RKO (cell line): ENCODE data around the gene SLC35D3.
A peak's percentile ranks its signal among the peaks of the same experiment; 100 is the strongest.
"Not testable (repeated sequence)": the region's sequence is repeated elsewhere in the genome, so short reads cannot be mapped to it uniquely, and the experiment has no call there.

ENCODE experiments used
- DNase-seq: peaks from one replicate; pipeline ENCODE4 v3.0.0-alpha.2; 2016; ENCODE audit warnings: low spot score

The SLC35D3 gene

DNA sequence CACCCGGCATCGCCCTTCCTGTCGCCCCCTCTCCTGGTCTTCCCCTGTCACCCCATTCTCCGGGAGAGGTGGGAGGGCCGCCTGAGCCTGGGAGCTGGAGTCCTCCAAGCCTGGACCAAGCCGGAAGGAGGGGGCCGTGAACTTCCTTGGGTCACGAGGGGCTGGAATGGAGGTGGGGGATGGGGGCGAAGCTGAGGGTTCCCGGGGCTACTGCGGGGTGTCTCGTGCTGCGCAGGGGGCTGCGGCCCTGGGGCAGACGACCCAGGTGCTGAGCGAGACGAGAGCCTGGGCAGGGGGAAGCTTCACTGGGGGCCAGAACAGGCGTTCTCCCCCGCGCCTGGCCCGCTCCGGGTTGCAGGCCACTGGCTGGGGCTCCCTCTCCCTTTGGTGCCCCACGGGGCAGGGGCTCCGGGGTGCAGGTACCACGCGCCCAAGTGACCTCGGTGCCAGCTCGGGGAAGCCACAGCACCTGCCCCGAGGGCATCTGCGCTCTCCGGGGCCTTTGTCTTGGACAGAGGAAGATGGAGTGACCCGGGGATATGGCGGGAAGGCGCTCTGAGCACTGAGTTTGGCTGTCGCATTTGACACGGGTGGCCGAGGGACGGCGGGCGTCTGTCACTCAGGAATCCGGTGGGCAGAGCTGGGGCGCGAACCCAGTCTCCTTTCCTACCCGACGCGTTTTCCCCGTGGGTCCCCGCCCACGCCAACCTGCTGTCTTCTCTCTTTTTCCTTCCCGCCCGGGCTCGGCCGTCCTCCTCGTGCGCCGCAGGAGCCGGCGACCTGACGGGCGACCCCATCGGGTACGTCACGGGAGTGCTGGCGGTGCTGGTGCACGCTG, 1.2 kb downstream of the SLC35D3 start:
- no peak for DNase-seq

GRCh38 chr6:136923954-136924673, 2.0 kb downstream of the SLC35D3 start:
- no peak for DNase-seq

- DNase-seq: no peak
Observed at GRCh38 chr6:136926383-136926782, 4.3 kb downstream of the SLC35D3 start.

GRCh38 chr6:136927292-136927691, 5.2 kb downstream of the SLC35D3 start:
- peak; percentile 27 for DNase-seq

- peak; percentile 5 for DNase-seq
Observed at GRCh38 chr6:136930528-136930927, 8.4 kb downstream of the SLC35D3 start.

- no peak for DNase-seq
Observed at GRCh38 chr6:136932599-136932998, 10.5 kb downstream of the SLC35D3 start.

DNA sequence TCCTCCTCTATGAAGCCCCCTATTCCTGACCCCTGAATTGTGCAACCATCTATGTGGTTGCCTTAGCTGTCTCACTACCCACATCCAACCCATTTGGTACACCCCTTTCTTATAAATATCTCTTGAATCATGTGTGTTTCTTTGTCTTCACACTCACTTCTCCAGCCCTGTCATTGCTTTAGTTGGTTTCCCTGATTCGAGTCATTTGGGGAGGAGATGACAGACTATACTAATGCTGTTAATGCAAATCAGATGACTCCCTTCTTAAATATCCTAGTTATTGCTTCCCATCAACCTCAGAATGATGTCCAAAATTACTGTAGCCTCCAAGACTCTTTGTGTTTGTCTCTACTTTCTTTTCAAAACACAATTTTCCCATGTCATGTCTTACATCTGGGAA, 23.0 kb downstream of the SLC35D3 start:
- DNase-seq: no peak

DNA sequence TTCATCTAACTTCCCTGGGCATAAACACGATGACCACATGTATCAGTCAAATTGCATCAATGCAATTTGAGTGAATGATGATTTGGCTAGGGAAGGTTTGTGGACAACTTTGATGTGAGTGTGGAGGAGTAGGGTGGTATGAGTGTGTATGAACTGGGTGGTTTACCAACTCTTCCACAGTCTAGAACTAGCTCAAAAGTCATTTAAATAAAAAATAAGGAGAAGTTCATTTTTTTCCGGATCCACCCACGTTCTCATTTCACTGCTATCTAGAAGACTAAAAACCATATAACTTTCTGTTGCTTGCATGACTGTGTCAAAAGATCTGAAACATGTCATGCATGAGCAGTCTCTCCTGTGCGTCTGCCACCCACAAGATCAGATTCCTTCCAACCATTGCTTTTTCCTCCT, 23.6 kb downstream of the SLC35D3 start:
- DNase-seq: no peak

- DNase-seq: no peak
Observed at GRCh38 chr6:136947037-136947436, 24.9 kb downstream of the SLC35D3 start.

DNA sequence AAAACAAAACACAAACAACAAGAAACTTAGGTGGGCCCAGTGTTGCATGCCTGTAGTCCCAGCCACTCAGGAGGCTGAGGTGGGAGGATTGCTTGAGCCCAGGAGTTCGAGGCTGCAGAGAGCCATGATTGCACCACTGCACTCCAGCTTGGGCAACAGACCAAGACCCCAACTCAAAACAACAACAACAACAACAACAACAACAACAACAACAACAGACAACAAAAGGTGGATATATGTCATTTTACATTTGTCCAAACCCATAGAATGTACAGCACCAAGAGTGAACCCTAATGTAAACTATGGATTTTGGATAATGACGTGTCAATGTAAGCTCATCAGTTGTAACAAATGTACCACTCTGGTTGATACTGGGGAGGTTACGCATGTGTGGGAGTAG, 27.9 kb downstream of the SLC35D3 start:
- DNase-seq: not testable (repeated sequence)

DNA sequence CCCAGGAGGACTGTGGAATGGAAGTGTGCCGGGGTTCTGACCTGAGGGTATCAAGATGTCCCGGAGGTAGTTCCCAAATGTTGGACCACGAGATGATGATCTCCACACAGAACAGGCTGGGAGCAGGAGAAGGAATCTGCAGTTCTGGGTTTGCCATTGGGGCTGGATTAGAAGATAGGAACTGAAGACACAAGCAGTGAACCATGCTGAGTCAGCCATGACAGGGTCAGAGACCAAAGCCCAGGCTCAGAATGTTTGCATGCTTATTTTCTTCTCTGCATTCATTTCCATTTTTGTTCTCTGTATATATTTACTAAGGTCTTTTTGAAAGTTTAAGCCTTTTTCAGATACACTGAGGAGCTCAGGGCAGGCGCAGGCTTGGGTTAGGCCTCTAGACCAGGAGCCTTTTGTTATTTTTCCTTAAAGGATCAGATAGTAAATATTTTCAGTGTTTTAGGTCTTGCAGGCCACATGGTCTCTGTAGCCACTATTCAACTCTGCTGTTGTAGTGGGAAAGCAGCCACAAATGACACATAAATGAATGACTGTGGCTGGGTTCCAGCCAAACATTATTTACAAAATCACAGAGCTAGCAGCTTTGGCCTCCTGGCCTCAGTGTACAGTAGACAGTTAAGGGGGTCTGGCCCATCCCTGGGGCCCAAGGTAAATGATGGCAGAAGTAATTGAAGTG, 28.5 kb downstream of the SLC35D3 start:
- DNase-seq: peak; percentile 9

- no peak for DNase-seq
Observed at GRCh38 chr6:136952714-136953260, 30.7 kb downstream of the SLC35D3 start.

DNA sequence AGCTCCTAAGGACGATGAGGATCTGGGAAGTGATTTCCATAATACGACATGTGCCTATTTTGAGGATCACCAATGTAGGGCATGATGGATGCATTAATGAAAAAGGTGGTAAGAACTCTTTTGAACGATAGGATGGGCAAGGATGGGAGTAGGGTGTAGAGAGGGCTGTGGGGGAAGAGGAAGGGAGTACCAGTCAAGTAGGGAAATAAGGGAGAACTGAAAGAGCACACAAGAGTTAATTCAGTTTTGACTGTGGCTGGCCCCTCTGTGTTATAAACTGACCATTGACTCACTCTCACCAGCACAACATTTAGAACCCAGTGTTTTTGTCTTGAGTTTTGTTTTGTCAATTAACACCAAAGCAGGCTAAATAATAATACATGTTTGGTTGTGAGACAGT, 33.0 kb downstream of the SLC35D3 start:
- DNase-seq: no peak

GRCh38 chr6:136956590-136957544, 34.8 kb downstream of the SLC35D3 start:
- DNase-seq: no peak

- DNase-seq: no peak
Observed at GRCh38 chr6:136958168-136958567, 36.1 kb downstream of the SLC35D3 start.

DNA sequence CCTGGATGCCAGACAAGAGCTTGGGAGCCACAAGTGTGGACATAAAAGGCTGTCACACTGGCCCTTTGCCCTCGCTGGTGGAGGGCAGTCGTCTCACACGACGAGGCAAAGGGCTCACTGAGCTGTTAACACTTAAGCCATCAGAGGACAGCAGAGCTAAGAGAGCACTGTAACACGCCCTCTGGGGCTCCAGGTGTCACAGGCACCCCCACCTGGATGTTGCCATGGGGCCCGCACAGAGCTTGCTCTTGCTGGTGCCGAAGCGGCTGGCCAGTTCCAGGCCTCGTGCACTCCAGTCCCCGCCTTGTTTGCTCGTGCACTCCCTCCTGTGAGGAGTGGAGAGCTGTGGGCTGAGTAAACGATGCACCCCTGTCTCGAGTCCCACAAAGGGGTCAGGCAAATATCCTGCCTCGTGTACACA, 37.4 kb downstream of the SLC35D3 start:
- DNase-seq: no peak

DNA sequence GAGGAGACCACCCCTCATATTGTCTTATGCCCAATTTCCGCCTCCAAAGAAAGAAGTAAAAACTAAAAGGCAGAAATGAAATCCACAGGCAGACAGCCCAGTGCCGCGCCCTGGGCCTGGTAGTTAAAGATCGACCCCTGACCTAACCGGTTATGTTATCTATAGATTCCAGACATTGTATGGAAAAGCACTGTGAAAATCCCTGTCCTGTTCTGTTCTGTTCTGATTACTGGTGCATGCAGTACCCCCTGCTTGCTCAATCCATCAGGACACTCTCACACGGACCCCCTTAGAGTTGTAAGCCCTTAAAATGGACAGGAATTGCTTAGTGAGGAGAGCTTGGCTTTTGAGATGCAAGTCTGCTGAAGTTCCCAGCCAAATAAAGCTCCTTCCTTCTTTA, 37.8 kb downstream of the SLC35D3 start:
- DNase-seq: not testable (repeated sequence)

- DNase-seq: no peak
Observed at GRCh38 chr6:136960781-136961180, 38.7 kb downstream of the SLC35D3 start.

- DNase-seq: no peak
Observed at GRCh38 chr6:136961848-136962247, 39.7 kb downstream of the SLC35D3 start.

DNA sequence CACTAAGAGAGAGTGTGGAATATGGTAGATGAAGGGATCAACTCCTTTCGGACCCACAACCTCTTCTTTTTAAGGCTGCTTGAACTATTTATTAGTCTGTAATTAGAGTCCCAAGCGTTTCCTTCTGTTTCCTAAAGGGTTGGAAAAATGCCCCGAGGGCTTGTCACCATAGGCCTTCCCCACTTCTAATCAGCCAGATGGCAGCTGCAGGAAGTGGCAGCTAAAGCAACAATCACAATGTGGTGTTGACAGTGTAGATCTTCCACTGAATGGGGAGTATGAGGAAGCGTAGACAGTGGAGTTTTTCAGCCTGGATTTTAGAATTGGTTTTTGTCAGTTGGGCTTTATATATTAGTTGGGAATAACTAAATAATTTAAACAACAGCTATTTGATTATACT, 40.6 kb downstream of the SLC35D3 start:
- no peak for DNase-seq

- no peak for DNase-seq
Observed at GRCh38 chr6:136963259-136963658, 41.2 kb downstream of the SLC35D3 start.
